NAMALWA (cell line): Measurements from ENCODE around the gene MYOCOS.
"Not testable (repeated sequence)": the region's sequence is repeated elsewhere in the genome, so short reads cannot be mapped to it uniquely, and the experiment has no call there.

Experiments
- DNase-seq: peaks from one replicate; pipeline ENCODE4 v3.0.0-alpha.2; 2015; ENCODE audit warnings: low spot score

MYOCOS gene

GRCh38 chr1:171625225-171625624 is 3.2 kb downstream of the MYOCOS start:
- DNase-seq, result no peak

DNA sequence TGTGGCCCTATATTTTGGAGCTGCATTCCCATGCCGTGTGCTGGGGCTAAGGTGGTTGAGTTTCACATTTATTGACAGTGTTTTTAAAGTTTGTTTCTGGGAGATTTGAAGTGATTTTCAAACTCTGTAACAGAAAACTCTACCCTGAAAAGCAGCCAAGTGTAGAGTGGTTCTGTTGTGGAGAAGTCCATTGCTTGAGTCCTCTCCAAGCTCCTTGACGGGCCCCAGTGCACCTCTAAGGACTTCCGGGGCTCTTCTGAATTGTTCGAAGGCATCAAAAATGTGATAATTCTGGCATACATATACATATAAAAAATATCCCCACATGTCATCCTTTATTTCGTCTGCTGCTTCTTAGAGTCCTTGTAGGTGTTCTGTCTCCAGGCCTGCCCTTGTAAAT is 5.0 kb downstream of the MYOCOS start:
- DNase-seq, result no peak

- no peak for DNase-seq
Observed at GRCh38 chr1:171628225-171628624, 6.2 kb downstream of the MYOCOS start.

DNA sequence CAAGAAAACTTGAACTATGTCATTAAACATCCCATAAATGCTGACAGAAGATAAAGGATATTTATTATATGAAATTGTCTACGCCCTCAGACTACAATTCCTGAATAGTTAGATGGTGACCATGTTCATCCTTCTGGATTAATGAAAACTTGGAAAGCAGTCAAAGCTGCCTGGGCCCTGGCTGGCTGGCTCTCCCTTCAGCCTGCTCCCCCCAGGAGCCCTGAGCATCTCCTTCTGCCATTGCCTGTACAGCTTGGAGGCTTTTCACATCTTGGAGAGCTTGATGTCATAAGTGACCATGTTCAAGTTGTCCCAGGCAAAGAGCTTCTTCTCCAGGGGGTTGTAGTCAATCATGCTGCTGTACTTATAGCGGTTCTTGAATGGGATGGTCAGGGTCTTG is 13.6 kb downstream of the MYOCOS start:
- no peak for DNase-seq

GRCh38 chr1:171636141-171636540 is 14.1 kb downstream of the MYOCOS start:
- DNase-seq, result no peak

DNA sequence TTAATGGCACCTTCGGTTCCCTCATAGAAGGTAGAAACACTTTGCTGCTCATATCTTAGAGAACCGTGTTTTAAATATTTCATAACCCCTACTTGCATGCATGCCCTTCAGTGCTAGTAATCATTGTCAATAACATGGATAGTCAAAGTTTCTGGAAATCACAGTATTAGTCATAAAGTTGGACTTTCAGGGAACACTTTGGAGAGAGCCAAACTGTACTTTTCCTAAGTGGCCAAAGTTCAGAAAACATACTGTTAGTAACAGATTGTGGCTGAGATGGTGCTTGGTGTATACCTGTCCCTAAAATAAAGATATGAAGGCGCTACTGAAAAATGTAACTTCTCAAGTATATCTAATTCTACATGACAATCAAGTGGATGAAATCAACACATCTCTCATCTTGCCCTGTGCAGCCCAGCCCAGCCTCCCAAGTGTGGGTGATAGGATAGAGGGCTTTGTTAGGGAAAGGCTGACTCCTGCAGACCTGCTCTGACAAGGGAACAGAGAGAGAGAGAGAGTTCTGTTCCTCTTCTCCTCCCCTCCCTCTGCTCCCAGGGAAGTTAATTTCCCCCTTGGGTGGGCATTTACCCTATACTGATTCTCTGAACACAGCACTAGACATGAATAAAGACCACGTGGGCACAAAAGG is 16.0 kb downstream of the MYOCOS start:
- no peak for DNase-seq

DNA sequence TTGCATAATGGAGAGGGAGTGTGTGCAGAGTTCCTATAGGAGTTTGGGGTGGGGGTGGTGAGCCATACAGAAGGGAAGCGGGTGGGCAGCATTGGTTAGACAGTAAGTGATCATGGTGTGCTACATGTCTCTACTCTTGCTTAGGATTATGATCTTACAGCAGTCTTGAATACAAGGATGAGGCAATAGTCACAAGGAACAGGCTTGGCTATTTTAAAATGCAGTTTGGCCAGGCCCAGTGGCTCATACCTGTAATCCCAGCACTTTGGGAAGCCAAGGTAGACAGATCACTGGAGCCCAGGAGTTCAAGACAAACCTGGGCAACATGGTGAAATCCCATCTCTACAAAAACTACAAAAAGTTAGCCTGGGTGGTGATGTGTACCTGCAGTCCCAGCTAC is 18.2 kb downstream of the MYOCOS start:
- DNase-seq, result no peak

DNA sequence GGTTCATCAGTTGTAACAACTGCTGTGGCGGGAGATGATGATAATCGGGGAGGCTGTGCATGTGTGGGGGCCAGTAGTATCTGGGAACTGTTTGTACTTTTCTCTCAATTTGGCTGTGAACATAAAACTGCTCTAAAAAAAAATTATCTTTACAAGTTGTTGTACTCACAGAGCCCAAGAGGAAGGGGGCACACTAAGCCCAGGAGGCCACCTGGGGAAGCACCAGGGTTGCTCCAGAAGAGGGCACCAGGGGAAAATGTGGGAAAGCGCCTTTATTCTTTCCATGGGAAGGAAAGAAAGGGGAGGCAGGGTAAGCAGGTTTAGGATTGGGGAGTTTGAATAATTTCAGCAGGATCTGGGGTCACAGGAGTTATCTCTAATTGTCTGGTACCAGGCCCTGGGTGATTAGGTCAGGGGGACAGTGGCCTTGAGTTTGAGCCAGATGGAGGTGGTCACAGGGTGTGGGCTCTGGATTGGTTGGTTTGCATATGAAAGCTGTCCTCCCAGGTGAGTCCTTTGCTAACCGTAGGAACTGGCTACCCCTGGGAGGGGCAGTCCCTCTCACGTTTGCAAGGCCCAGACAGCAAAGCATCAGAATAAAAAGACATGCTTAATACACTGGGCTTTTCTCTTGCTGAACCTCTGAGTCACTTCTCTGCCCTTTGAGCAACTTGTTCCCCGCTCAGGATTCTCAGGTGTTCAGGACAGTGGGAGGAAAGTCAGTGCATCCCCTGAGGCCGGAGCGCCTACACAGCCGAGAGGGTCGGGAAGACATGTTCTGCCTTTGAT is 19.2 kb downstream of the MYOCOS start:
- DNase-seq, result no peak

GRCh38 chr1:171642197-171642596 is 20.2 kb downstream of the MYOCOS start:
- no peak for DNase-seq

- DNase-seq, result no peak
Observed at GRCh38 chr1:171643156-171643555, 21.1 kb downstream of the MYOCOS start.

- DNase-seq, result peak; percentile 96
Observed at GRCh38 chr1:171644805-171645483, 22.9 kb downstream of the MYOCOS start.

GRCh38 chr1:171645553-171646248 is 23.7 kb downstream of the MYOCOS start:
- no peak for DNase-seq

DNA sequence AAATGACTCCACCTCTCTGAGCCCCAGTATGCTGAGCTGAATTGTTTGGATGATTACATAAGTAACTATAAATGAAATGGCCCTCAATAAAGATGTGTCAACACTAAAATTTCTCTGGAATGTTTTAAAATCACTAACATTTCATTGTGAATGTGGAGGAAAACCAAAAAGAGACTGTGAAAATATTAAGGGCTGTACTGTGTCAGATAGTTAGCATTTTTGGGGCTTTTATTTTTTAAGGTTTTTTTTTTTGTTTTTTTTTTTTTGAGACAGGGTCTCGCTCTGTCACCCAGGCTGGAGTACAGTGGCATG is 24.2 kb downstream of the MYOCOS start:
- no peak for DNase-seq

GRCh38 chr1:171652234-171652822 is 30.3 kb downstream of the MYOCOS start, which contains the start of gene MYOC:
TSS of gene MYOC (minus strand) at chr1:171652688. CDS start at chr1:171652611, 77 bp downstream.
- DNase-seq, result no peak

DNA sequence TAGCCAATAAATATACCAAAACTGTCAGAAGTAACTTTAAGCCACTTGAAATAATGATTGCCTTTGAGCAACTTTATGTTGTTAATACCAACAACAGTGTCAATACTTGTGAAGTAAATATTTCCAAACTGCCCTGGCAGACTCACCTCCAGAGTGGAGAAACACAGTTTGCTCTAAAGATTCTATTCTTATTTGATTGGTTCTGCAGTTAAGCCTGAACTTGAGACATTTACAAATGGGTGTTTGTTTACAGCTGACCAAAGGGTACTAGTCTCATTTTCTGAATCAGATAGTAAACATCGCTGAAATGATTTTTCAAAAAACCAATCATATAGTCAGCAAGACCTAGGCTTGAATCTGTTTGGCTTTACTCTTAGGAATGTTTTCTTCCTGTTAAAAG is 31.8 kb downstream of the MYOCOS start:
- DNase-seq, result no peak

DNA sequence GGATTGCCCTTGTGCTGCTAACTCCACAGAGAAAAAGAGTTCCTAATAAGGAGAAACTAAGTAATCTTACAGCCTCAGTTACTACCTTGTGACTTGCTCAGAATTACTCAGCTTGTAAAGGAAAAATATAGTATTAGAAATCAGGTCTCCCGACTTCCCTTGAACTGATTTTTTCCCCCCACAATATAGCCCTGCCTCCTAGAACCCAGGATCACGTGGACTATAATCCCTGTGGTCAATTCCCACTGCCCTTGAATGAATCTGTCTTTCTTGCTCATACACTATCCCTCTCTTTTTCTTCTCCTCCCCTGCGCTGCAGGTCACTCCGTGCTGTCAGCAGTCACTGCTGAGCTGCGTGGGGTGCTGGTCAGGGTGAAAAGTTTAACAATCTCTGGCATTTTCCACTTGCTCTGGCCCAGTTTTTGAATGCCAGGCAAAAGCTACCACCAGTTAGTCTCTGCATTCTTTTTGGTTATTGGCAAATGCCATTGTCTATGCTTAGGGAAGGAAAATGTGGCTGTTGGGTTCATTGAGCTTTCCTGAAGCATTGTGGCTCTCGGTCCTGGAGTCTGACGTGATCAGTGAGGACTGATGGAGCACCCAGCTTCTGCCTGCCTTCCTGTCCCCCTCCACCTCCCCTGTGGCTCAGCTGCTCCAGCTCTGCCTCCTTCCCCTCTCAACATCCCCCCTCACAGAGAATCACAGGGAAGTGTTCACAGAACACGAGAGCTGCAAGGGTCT is 32.3 kb downstream of the MYOCOS start:
- no peak for DNase-seq

- peak; percentile 64 for DNase-seq
Observed at GRCh38 chr1:171654942-171655745, 33.1 kb downstream of the MYOCOS start.

- no peak for DNase-seq
Observed at GRCh38 chr1:171655746-171656116, 33.7 kb downstream of the MYOCOS start.

GRCh38 chr1:171656206-171656605 is 34.2 kb downstream of the MYOCOS start:
- DNase-seq, result not testable (repeated sequence)

- DNase-seq, result no peak
Observed at GRCh38 chr1:171661076-171661650, 39.1 kb downstream of the MYOCOS start.
